ENCODE data around the gene HADHB.

- TF ChIP-seq CTCF (conservative IDR thresholded peaks at IDR 0.05) (no peak), EZH2 (IDR thresholded peaks at IDR 0.05; ENCODE audit: low read depth) (no peak)
Observed at GRCh38 chr2:26300234-26300925, 55.6 kb downstream of the HADHB start.
